GM18858 (cell line): ENCODE results near the gene DMAC2.
"Not testable (repeated sequence)": the region's sequence is repeated elsewhere in the genome, so short reads cannot be mapped to it uniquely, and the experiment has no call there.

ENCODE experiments used
- ATAC-seq: cut with Tn5 transposase; IDR thresholded peaks from one replicate; pipeline ENCODE4 v1.9.1; 2021; ENCODE audit not compliant: unreplicated experiment

The DMAC2 gene

DNA sequence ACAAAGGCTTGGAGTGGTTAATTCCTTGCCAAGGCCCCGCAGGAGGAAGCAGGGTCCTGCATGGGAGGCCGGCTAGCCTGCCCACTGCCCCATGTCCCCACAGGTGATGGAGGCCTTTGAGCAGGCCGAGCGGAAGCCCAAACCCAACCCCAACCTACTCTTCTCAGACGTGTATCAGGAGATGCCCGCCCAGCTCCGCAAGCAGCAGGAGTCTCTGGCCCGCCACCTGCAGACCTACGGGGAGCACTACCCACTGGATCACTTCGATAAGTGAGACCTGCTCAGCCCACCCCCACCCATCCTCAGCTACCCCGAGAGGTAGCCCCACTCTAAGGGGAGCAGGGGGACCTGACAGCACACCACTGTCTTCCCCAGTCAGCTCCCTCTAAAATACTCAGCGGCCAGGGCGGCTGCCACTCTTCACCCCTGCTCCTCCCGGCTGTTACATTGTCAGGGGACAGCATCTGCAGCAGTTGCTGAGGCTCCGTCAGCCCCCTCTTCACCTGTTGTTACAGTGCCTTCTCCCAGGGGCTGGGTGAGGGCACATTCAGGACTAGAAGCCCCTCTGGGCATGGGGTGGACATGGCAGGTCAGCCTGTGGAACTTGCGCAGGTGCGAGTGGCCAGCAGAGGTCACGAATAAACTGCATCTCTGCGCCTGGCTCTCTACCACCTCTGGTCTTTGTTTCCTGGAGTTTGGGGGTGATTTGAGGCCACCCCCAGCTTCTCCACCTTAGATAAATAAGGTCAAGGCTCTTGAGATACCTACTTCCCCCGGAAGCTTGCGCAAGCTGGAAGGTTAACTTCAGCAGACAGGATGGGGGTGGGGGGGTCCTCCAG lies 15.2 kb downstream of the DMAC2 start:
- no peak for ATAC-seq

DNA sequence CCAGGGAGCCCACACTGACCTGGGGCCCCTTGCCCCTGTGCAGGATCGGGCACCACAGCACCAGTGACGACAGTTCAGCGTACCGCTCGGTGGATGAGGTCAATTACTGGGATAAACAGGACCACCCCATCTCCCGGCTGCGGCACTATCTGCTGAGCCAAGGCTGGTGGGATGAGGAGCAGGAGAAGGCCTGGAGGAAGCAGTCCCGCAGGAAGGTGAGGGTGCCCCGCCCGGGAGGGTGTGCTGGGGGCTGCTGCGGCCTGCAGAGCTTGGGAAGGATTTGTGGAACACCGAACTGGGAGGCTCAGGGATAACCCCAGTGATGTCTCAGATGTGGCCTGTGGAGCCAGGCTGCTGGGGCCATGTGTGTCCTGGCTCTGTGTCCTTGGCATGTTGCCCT lies 16.8 kb downstream of the DMAC2 start:
- ATAC-seq: no peak

DNA sequence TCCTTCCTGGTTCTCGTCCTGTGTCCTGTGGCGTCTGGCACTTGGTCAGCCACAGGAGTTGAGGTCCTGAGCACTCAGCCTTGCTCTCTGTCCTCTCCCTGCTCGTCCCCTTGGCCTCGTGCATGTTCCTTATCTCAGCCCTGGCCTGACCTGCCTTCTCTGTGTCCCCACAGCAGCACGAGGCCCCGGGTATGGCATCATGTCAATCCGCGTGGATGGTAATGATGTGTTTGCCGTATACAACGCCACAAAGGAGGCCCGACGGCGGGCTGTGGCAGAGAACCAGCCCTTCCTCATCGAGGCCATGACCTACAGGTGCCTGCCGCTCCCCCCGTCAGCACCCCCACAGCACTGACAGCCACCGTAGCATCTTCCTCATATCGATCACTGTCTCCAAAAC lies 17.3 kb downstream of the DMAC2 start:
- no peak for ATAC-seq

DNA sequence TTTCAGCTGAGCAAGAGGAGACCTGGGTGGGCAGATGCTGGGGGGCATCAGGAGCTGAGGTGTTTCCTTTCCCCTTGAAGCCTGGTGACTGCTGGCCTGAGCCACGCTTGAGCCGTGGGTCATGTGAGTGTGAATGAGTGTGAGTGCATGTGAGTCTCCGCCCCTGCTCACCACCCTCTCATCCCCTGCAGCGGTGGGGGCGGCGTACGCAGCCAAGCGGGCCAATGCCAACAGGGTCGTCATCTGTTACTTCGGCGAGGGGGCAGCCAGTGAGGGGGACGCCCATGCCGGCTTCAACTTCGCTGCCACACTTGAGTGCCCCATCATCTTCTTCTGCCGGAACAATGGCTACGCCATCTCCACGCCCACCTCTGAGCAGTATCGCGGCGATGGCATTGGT lies 17.7 kb downstream of the DMAC2 start:
- ATAC-seq: no peak

DNA sequence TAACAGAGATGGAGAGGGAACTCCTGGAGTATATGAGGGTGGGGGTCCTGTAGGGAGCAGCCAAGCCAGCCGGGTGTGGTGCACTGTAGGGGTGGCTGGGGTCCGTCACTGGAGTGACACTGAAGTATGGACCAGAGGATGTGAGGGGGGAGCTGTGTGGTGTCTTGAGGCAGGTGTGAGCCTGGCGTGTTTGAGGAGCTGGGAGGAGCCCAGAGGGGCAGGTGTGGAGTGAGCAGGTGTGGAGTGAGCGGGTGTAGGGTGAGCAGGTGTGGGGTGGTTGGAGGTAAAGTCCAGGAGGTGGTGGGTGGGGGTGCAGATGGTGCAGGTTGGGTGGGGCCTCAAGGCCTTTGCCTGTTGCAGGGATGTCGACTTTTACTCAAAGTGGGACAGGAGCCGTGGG lies 18.4 kb downstream of the DMAC2 start:
- no peak for ATAC-seq

DNA sequence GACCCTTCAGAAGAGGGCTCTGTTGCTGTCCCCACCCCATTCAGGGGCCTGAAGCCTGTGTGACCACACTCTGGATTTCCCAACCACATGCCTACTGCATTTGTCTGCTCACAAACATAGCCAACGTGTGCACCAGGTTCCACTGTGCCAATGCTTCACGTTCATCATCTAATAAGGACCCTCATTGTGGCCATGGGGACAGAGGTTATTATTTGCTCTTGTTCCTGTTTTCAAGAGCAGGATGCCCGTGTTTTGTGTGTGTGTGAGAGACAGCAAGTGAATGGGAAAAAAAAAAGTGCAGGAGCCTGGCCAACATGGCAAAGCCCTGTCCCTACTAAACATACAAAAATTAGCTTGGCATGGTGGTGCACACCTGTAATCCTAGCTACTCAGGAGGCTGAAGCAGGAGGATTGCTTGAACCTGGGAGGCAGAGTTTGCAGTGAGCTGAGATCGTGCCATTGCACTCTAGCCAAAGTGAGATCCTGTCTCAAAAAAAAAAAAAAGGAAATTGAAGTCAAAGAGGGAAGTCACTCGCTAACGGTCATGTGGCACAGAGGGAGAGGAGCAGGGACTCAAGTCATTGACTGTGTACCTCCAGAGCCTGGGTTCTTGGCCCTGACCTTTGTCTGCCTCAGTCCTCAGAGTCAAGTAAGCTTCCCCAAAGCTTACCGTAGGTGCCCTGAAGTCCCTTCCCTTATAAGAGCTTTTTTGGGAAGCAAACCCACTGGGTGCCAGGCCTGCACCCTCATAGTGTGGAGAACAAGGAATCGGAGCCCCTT lies 19.4 kb downstream of the DMAC2 start:
- ATAC-seq: no peak

DNA sequence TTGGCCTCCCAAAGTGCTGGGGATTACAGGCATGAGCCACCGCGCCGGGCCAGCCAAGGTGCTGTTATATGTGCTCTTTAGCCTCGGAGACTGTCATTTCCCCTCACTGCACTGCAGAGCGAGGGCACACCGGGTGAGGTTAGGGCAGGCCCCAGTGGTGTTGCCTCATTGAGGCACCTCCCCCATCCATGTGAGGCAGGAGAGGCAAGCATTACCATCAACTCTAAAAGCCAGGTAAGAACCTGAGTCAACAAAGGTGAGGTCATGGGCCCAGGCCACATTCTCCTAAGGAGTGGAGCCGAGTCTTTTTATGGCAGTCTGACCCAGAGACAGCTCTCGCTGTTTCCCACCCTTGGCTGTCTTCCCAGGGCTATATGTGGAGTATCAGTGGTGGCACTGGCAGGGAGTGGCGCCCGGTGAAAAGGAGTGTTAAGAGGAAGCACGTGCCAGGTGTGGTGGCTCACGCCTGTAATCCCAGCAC lies 23.5 kb downstream of the DMAC2 start:
- ATAC-seq: no peak

DNA sequence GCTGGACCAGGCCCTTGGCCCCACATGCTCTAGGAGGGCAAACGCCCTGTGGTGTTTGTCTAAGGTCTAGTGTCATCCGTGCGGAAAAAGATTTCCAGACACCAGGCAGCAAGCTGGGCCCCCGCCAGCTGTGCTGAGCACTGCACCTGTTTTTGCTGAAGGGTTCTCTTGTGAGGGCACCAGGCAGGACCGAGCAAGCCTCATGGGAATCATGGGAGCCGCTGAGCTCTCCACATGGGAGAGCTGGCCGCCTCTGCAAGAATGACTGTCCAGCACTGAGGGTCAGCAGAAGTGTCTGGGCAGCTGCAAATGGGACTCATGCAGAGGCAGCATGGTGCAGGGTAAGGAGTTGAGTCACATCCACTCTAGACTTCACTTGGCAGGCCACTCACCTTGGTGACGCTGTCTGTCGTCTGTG lies 24.5 kb downstream of the DMAC2 start:
- no peak for ATAC-seq

DNA sequence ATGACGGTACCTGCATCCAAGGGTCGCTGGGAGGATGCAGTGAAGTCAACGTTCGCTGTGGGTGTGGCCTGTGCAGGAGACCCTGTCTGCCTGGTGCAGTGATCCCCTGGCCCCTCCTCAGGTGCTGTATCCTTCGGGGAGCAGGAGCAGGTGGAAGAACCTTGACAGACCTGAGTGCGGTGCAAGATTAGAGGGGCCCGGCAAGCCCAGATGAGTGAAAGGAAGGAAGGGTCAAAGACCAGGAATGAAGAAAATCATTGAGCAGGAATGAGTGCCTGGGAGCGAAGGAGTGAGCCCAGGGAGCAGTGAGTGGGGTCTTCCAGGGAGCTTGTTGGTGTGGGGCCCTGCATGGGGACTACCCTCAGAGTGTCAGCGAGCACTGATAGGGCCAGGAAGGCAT lies 25.3 kb downstream of the DMAC2 start:
- ATAC-seq: no peak

DNA sequence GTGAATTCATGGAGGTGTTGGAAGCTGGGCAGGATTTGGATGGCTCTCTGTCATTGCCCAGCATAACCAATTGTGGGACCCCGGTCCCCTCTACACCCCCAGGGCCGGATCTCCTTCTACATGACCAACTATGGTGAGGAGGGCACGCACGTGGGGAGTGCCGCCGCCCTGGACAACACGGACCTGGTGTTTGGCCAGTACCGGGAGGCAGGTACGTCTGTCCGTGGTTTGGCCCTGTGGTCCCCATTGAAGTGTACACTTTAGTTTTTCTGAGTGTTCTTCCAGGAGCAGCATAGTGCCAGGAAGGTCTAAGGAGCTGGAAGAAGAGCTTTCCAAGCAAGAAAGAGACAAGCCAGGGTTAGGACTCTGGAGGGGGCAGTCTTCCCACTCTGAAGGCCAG lies 25.8 kb downstream of the DMAC2 start:
- no peak for ATAC-seq

DNA sequence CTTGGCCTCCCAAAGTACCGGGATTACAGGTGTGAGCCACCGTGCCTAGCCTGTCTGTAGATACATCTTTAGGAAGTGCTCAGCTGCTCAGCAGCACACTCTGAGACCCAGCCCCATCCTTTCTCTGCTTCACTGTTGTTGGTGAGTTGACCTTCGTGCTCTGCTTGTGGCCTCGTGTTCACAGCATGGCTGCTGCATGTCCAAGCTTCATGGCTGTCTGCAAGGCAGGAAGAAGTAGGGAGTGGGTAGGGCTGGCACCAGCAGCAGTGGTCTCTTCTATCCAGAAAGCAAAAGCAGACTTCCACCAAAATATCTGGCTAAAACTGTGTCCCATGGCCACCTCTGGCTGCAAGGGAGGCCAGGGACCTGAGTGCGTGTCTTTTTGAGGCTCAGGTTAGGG lies 26.8 kb downstream of the DMAC2 start:
- no peak for ATAC-seq

DNA sequence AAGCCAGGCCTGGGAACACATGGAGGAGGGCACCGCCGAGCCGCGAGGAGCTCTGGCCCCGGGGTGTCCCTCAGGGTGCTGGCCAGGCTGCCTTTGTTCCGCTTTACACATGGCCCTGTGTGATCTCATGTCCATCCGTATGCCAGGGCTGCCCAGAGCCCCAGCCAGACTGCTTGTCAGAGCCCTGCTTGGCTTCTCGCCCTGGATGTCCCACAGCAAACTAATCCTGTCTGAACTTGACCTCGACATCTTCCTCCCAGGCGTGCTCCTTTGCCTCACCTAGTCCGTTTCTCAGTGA lies 27.8 kb downstream of the DMAC2 start:
- no peak for ATAC-seq

DNA sequence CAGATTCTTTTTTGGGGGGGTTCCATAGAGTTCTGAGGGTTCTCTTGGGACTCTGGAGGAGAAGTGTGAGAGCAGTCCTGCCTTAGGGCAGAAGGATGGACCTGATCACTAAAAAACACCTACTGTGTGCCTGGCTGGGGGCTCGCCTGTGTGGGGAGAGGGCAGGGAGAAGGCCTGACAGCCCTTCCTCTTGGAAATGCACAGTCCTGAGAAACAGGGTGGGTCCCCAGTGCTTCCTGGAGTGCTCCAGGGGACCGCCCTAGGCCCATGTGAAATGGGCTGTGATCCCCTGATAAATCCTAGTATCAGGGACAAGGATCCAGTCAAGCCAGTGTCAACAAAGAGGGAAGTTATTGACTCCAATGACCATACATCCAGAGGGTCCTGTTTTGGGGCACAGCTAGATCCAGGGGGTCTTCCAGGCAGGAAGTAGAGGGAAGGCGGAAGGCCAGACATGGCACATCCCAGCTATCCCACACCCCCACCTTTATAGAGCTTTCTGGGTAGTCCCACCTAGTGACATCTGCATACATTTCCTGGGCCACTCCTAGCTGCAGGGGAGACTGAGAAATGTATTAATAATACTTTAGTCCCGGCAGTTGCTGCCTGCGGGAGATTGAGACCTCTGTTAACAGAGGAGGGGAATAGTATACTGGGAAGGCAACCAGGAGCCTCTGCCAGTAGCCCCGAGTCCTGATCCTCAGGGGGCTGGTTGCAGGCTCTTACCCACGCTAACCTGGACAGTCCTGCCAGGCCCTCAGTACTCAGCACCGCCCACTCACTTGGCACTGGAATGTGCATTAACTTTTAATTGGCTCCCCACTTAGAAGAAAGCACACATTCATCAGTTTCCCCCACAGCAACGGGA lies 28.4 kb downstream of the DMAC2 start:
- no peak for ATAC-seq

DNA sequence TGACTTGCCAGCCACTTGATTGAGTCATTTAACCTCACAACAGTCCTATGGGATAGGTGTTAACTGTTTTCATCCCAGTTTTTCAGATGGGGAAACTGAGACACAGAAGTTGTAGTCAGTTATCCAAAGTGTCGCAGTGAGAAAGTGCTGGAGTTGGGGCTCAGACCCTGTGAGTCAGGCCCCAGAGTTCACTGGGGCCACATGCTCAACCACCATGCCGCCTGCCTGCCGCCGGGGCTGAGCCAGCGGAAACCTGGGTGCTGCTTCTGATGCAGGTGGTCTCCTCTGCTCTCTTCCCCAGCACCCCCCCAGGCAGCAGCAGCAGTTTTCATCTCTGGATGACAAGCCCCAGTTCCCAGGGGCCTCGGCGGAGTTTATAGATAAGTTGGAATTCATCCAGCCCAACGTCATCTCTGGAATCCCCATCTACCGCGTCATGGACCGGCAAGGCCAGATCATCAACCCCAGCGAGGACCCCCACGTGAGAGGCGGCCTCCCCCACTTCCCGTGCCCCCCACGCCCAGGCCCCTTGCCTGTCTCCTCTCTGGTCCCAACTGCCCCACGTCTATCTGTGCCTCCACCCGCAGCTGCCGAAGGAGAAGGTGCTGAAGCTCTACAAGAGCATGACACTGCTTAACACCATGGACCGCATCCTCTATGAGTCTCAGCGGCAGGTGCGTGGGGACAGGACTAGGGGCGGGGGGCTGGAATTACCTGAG lies 29.2 kb downstream of the DMAC2 start:
- no peak for ATAC-seq

DNA sequence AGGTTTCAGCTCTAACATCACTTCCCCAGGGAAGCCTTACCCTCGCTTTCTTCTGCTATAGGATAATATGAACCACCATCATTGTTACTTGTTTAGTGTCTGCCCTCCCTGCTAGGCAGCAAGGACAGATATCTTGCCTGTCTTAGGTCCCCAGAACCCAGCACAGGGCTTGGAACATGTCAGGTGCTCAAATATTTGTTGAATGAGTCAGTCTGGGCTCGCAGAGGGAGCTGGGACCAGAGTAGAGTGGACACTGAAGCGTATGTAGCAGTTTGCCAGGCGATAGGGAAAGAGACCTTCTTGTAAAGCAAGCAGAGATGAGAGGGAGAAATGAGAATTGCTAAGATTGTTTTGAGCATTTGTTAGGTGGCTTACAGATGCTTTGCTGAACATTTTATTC lies 30.4 kb downstream of the DMAC2 start:
- no peak for ATAC-seq

DNA sequence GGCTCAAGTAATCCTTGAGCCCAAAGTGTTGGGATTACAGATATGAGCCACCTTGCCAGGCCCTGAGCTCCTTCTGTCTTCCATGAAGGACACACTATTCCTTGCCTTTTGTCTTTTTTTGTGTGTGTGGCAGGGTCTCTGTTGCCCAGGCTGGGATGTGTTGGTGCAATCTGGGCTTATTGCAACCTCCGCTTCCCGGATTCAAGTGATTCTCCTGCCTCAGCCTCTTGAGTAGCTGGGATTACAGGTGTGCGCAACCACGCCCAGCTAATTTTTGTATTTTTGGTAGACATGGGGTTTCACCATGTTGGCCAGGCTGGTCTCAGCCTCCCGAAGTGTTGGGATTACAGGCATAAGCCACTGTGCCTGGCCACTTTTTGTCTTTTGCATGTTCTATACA lies 30.9 kb downstream of the DMAC2 start:
- not testable (repeated sequence) for ATAC-seq

DNA sequence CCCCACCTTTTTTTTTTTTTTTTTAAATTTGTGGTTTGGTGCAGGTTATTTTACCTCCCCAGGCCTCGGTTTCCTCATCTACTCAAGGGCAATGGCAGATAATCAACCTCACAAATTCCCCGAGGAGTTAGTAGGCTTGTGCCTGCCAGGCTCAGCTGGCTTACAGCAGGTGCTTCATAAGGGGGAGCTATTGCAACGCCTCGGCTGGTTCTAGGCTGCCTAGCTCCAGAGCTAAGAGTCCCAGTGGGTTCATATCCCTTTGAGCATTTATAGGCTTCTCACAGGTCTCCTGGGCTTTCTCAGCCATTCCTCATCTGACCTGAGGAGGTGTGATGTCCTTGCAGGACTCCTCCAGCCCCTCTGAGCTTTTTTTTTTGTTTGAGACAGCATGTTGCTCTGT lies 31.5 kb downstream of the DMAC2 start:
- ATAC-seq: no peak

DNA sequence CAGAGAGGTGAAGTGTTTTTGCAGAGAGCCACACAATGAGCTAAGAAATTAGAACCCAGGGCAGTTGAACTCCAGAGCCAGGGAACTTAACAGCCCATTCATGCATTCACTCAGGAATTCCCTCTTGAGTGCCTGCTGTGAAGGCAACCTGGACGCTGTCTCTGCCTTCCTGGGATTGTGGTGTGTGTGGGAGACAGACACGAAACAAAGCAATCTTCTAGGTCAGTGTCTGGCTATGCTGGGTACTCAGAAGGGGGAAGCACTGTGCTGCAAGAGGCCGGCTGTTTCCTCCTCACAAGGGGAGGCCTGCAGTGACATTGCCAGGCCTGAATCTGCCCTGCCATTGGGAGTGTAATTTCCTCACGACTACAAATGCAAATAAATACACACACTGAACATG lies 32.4 kb downstream of the DMAC2 start:
- ATAC-seq: no peak

DNA sequence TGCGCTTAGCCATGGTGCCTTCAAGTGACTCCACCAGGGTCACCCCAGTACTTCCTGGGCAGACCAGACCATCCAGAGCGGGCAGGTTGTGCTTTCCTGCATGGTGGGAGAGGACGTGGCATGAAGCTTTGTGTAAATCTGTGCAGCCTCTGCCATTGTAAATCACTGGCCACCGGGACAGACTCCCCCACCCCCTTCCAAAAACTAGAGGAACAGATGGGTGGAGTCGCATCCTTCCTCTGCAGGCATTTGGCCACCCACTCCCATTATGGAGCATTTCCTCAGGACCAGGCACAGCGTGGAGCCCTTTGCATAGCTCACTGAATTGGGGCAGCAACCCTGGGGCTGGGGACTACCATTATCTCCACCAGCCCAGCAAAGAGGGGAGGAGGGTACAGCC lies 33.9 kb downstream of the DMAC2 start:
- no peak for ATAC-seq

DNA sequence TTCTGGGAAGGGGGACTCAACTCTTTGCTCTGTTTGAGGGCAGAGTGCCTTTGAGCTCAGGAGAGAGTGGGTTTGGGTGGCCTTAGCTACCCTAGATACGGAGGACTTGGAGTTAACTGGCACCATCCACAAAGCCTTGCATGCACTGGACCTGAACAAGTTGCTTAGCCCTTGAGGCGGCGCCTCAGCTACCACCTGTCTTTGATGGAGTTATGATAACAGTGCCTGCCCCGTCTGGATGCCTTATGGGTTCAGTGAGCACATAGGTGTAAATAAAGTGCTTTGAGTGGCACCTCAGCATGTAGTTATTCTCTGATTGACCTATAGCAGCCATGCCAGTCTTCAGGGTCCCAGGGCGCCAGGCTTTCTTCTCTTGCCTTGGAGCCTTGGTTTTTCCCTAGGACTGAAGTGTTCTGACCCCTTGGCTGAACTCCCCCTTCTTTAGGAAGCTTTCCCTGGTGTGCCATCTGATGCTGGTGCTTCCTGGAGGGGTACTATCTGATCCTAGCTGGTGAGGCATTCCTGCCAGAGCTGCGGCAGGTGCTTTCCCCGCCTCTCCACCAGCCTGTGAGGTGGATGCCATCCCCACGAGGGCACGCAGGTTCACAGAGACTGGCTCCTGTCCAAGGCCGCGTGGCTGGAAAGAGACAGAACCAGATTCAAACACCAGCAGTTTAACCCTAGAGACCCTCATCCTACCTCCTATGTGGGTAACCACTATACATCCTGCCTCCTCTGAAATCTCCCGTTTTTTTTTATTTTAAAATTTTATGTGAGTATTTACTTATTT lies 36.3 kb downstream of the DMAC2 start:
- no peak for ATAC-seq
